IMR-90 (cell line): Measurements from ENCODE around the gene MPRIP.

Source experiments
- CEBPB ChIP-seq: IDR thresholded peaks from 2 replicates; pipeline ENCODE4 v1.6.1; 2012; ENCODE audit warnings: low read depth, low read length, improper control_type of control experiment
- MAFK ChIP-seq: IDR thresholded peaks from 2 replicates; pipeline ENCODE4 v1.6.1; 2012; ENCODE audit warnings: low read depth, low read length, improper control_type of control experiment
- MXI1 ChIP-seq: IDR thresholded peaks from 2 replicates; pipeline ENCODE4 v1.6.1; 2012; ENCODE audit warnings: low read depth, mild to moderate bottlenecking, low read length, moderate library complexity, borderline replicate concordance
- POLR2A ChIP-seq: IDR thresholded peaks from 2 replicates; pipeline ENCODE4 v1.6.1; 2012; ENCODE audit warnings: mild to moderate bottlenecking, low read depth, low read length
- RAD21 ChIP-seq: IDR thresholded peaks from 2 replicates; pipeline ENCODE4 v1.6.1; 2012; ENCODE audit warnings: low read length, improper control_type of control experiment
- RCOR1 ChIP-seq: IDR thresholded peaks from 2 replicates; pipeline ENCODE4 v1.6.1; 2012; ENCODE audit warnings: mild to moderate bottlenecking, low read length, improper control_type of control experiment; ENCODE audit not compliant: insufficient replicate concordance
- RFX5 ChIP-seq: IDR thresholded peaks from 2 replicates; pipeline ENCODE4 v1.8.0; 2012; ENCODE audit warnings: low read depth, mild to moderate bottlenecking, low read length, moderate library complexity
- TF ChIP-seq, protein P1 (sequence below): conservative IDR thresholded peaks from 2 replicates; pipeline ENCODE4 v1.5.1; 2012; ENCODE audit warnings: mild to moderate bottlenecking, low read depth, low read length, improper control_type of control experiment
- TF ChIP-seq, protein P2 (sequence below): fragments of 150-350 bp; IDR thresholded peaks from 2 replicates; pipeline ENCODE4 v1.6.1; 2016; ENCODE audit warnings: low read depth, mild to moderate bottlenecking, low read length, moderate library complexity, borderline replicate concordance
- TF ChIP-seq, protein P3 (sequence below): fragments of 150-350 bp; IDR thresholded peaks from 2 replicates; pipeline ENCODE4 v1.6.1; 2017; ENCODE audit warnings: mild to moderate bottlenecking, antibody characterized with exemption, low read length, low read depth

DNA sequence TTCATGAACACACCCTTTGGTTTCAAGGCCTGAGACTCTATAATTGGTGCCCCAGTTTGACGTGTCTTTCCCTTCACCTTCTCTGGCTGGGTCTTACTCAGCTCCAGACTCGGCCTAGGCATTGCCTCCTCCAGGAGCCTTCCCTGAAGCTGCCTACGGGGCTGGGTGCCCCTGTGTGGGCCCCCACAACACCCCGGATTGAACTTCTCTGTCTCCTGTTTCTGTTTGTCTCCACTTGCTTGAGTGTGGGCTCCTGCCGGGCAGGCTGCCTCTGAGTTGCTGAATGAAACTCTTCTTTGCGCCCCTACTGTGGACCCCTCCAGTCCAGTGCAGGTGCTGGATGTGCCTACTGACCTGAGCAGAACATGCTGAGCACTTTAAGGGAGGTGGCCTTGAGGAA is 2.3 kb upstream of the MPRIP start:
- TF ChIP-seq, protein P1, sequence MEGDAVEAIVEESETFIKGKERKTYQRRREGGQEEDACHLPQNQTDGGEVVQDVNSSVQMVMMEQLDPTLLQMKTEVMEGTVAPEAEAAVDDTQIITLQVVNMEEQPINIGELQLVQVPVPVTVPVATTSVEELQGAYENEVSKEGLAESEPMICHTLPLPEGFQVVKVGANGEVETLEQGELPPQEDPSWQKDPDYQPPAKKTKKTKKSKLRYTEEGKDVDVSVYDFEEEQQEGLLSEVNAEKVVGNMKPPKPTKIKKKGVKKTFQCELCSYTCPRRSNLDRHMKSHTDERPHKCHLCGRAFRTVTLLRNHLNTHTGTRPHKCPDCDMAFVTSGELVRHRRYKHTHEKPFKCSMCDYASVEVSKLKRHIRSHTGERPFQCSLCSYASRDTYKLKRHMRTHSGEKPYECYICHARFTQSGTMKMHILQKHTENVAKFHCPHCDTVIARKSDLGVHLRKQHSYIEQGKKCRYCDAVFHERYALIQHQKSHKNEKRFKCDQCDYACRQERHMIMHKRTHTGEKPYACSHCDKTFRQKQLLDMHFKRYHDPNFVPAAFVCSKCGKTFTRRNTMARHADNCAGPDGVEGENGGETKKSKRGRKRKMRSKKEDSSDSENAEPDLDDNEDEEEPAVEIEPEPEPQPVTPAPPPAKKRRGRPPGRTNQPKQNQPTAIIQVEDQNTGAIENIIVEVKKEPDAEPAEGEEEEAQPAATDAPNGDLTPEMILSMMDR: no peak
- no peak for TF ChIP-seq CEBPB
- TF ChIP-seq MAFK: no peak
- TF ChIP-seq POLR2A: no peak
- no peak for TF ChIP-seq MXI1
- no peak for TF ChIP-seq RAD21
- TF ChIP-seq RFX5: no peak
- TF ChIP-seq, protein P2, sequence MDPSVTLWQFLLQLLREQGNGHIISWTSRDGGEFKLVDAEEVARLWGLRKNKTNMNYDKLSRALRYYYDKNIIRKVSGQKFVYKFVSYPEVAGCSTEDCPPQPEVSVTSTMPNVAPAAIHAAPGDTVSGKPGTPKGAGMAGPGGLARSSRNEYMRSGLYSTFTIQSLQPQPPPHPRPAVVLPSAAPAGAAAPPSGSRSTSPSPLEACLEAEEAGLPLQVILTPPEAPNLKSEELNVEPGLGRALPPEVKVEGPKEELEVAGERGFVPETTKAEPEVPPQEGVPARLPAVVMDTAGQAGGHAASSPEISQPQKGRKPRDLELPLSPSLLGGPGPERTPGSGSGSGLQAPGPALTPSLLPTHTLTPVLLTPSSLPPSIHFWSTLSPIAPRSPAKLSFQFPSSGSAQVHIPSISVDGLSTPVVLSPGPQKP: no peak
- TF ChIP-seq RCOR1: no peak
- TF ChIP-seq, protein P3, sequence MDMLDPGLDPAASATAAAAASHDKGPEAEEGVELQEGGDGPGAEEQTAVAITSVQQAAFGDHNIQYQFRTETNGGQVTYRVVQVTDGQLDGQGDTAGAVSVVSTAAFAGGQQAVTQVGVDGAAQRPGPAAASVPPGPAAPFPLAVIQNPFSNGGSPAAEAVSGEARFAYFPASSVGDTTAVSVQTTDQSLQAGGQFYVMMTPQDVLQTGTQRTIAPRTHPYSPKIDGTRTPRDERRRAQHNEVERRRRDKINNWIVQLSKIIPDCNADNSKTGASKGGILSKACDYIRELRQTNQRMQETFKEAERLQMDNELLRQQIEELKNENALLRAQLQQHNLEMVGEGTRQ: no peak
